Stomach (tissue), 4 donors: ENCODE data around the gene RNPS1.

ENCODE experiments used
- EP300 ChIP-seq: sonication (generic); formaldehyde crosslinking; IDR thresholded peaks from one replicate; pipeline ENCODE4 v1.6.1; 2017; ENCODE audit warnings: antibody characterized with exemption
- POLR2A ChIP-seq, 4 donors: fragments of 450-650 bp; IDR thresholded peaks; one replicate each; pipeline ENCODE4 v1.6.1; 2016; ENCODE audit warnings: antibody characterized with exemption in 4 of 4, control low read depth in 2 of 4, mild to moderate bottlenecking in 1 of 4, moderate library complexity in 1 of 4
- POLR2AphosphoS5 ChIP-seq, 3 donors: sonication (generic); formaldehyde crosslinking; IDR thresholded peaks; one replicate each; pipeline ENCODE4 v1.6.1; 2016; ENCODE audit warnings: antibody characterized with exemption in 3 of 3
- TF ChIP-seq, protein P1 (sequence below), 7 experiments: fragments of 450-650 bp in 4 of 7; fragments of 200-600 bp in 3 of 7; sonication (generic) in 3 of 7; IDR thresholded peaks; one replicate each; pipeline ENCODE4 v1.5.1; 2016 to 2019; ENCODE audit warnings: antibody characterized with exemption in 7 of 7, control low read depth in 2 of 7, mild to moderate bottlenecking in 1 of 7

- TF ChIP-seq, protein P1, sequence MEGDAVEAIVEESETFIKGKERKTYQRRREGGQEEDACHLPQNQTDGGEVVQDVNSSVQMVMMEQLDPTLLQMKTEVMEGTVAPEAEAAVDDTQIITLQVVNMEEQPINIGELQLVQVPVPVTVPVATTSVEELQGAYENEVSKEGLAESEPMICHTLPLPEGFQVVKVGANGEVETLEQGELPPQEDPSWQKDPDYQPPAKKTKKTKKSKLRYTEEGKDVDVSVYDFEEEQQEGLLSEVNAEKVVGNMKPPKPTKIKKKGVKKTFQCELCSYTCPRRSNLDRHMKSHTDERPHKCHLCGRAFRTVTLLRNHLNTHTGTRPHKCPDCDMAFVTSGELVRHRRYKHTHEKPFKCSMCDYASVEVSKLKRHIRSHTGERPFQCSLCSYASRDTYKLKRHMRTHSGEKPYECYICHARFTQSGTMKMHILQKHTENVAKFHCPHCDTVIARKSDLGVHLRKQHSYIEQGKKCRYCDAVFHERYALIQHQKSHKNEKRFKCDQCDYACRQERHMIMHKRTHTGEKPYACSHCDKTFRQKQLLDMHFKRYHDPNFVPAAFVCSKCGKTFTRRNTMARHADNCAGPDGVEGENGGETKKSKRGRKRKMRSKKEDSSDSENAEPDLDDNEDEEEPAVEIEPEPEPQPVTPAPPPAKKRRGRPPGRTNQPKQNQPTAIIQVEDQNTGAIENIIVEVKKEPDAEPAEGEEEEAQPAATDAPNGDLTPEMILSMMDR (IDR thresholded peaks at IDR 0.05), result no peak
- TF ChIP-seq POLR2AphosphoS5 (IDR thresholded peaks at IDR 0.05) (no peak), EP300 (no peak), POLR2A (IDR thresholded peaks at IDR 0.05) (no peak)
These were observed 36.7 kb downstream of the RNPS1 start for GRCh38 chr16:2231016-2231931.
